Measurements from ENCODE around the gene AP5S1. TPM values are rescaled to one million over a fixed set of nuclear protein-coding genes. Genes with fewer than 3 reads are reported as not detected.

The AP5S1 gene
- total and polyA plus RNA-seq, 2 of the 13 experiments (the other 11 are each of a cell fraction or from before 2014, with no cell fraction given), result 7.9 to 23.2 TPM

- peak; percentile 87 for TF ChIP-seq KDM5A (IDR thresholded peaks at IDR 0.05; ENCODE audit: borderline replicate concordance, low read length)
- TF ChIP-seq HNF4A (CRISPR knock-in tag; IDR thresholded peaks at IDR 0.05), result peak; percentile 42; the same call in 1 of the 2 replicates
- no peak; the same call in none of the 2 replicates for TF ChIP-seq ETV6 (CRISPR knock-in tag; conservative IDR thresholded peaks at IDR 0.05)
- peak; percentile 95 for TF ChIP-seq ZFP91 (CRISPR knock-in tag; IDR thresholded peaks at IDR 0.05; ENCODE audit: borderline replicate concordance)
- TF ChIP-seq ZNF430 (CRISPR knock-in tag; IDR thresholded peaks at IDR 0.05), result peak; percentile 70; the same call in 1 of the 2 replicates
- peak; percentile 98 for TF ChIP-seq IRF9 (CRISPR knock-in tag; IDR thresholded peaks at IDR 0.05; ENCODE audit: borderline replicate concordance)
- TF ChIP-seq ZFP37 (CRISPR knock-in tag; IDR thresholded peaks at IDR 0.05; ENCODE audit: borderline replicate concordance), result 0 out of 2 replicates have a peak, but pooled peaks have one; percentile 38
- TF ChIP-seq ZSCAN22 (CRISPR knock-in tag; IDR thresholded peaks at IDR 0.05), result 0 out of 2 replicates have a peak, but pooled peaks have one; percentile 36
- TF ChIP-seq, protein P1, sequence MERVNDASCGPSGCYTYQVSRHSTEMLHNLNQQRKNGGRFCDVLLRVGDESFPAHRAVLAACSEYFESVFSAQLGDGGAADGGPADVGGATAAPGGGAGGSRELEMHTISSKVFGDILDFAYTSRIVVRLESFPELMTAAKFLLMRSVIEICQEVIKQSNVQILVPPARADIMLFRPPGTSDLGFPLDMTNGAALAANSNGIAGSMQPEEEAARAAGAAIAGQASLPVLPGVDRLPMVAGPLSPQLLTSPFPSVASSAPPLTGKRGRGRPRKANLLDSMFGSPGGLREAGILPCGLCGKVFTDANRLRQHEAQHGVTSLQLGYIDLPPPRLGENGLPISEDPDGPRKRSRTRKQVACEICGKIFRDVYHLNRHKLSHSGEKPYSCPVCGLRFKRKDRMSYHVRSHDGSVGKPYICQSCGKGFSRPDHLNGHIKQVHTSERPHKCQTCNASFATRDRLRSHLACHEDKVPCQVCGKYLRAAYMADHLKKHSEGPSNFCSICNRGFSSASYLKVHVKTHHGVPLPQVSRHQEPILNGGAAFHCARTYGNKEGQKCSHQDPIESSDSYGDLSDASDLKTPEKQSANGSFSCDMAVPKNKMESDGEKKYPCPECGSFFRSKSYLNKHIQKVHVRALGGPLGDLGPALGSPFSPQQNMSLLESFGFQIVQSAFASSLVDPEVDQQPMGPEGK (CRISPR knock-in tag; IDR thresholded peaks at IDR 0.05), result peak; percentile 64
- TF ChIP-seq RNF219 (CRISPR knock-in tag; IDR thresholded peaks at IDR 0.05), result no peak
- TF ChIP-seq ZNF883 (CRISPR knock-in tag; IDR thresholded peaks at IDR 0.05; ENCODE audit: not compliant biosample characterization), result no peak
- TF ChIP-seq JARID2 (CRISPR knock-in tag; IDR thresholded peaks at IDR 0.05; ENCODE audit: insufficient replicate concordance), result peak; percentile 33
- TF ChIP-seq SKI (IDR thresholded peaks at IDR 0.05; ENCODE audit: partially characterized antibody), result no peak
- no peak; the same call in 1 of the 2 replicates for TF ChIP-seq PAWR (CRISPR knock-in tag; IDR thresholded peaks at IDR 0.05; ENCODE audit: borderline replicate concordance)
- TF ChIP-seq DMAP1 (CRISPR knock-in tag; IDR thresholded peaks at IDR 0.05), result peak; percentile 91
- TF ChIP-seq NFE2L1 (CRISPR knock-in tag; IDR thresholded peaks at IDR 0.05; ENCODE audit: borderline replicate concordance), result peak; percentile 59; the same call in 1 of the 2 replicates
- no peak for TF ChIP-seq ZSCAN25 (CRISPR knock-in tag; IDR thresholded peaks at IDR 0.05)
- no peak; the same call in 1 of the 2 replicates for TF ChIP-seq MLX (CRISPR knock-in tag; IDR thresholded peaks at IDR 0.05)
- TF ChIP-seq HOXA7 (CRISPR knock-in tag; IDR thresholded peaks at IDR 0.05), result peak; percentile 33; the same call in 1 of the 2 replicates
- no peak for TF ChIP-seq MIER2 (CRISPR knock-in tag; IDR thresholded peaks at IDR 0.05)
Measured at GRCh38 chr20:3846740-3847428, 26.5 kb downstream of the AP5S1 start, which contains the start of gene MAVS (continued).

Data from HepG2 (cell line).